GM12891 (cell line): Measurements from ENCODE around the gene GP1BA.

ENCODE experiments used
- DNase-seq: peaks from one replicate; pipeline ENCODE4 v3.0.0; 2011; ENCODE audit warnings: low spot score; ENCODE audit not compliant: insufficient read length
- FAIRE-seq: peaks from 2 replicates; lab custom pipeline; 2011; peaks lifted over from hg19 to GRCh38; lab: Jason Lieb, UNC
- PAX5 ChIP-seq: IDR thresholded peaks from 2 replicates; pipeline ENCODE4 v1.6.1; 2011; ENCODE audit warnings: low read length, moderate library complexity, mild to moderate bottlenecking; ENCODE audit not compliant: insufficient read depth, severe bottlenecking
- POLR2A ChIP-seq: IDR thresholded peaks from 2 replicates; pipeline ENCODE4 v1.6.1; 2011; ENCODE audit warnings: low read depth, low read length, control low read depth
- POLR2AphosphoS5 ChIP-seq: IDR thresholded peaks from 2 replicates; pipeline ENCODE4 v1.6.1; 2011; ENCODE audit warnings: low read depth, low read length, control low read depth
- POU2F2 ChIP-seq: IDR thresholded peaks from 2 replicates; pipeline ENCODE4 v1.6.1; 2011; ENCODE audit warnings: low read depth, mild to moderate bottlenecking, control low read depth, low read length, moderate library complexity
- SPI1 ChIP-seq: IDR thresholded peaks from 2 replicates; pipeline ENCODE4 v1.6.1; 2011; ENCODE audit warnings: low read depth, low read length, control low read depth
- TAF1 ChIP-seq: IDR thresholded peaks from 2 replicates; pipeline ENCODE4 v1.6.1; 2011; ENCODE audit warnings: low read depth, low read length, control low read depth

The GP1BA gene

DNA sequence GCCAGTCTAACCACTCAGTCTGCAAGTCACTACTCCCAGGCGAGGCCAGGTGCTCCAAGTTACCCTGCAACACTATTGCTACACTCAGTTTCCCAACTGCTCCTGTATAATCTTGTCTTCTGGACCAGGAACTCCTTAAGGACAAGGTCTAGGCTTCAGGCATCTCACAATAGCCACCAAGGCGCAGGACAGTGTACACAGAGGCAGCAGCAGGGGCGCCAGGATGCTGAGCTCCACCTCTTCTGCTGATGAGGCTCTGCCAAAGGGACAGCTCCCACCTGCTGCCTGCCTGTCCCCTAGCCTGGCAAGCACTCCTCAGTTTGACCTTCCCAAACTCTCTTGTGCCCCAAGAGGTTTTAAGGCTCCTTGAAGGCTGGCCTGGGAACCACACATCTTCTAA lies 4.4 kb downstream of the GP1BA start:
- DNase-seq: no peak
- no peak for FAIRE-seq
- TF ChIP-seq POLR2A (no peak), POLR2AphosphoS5 (no peak), POU2F2 (no peak), TAF1 (no peak), PAX5 (no peak), SPI1 (no peak)

DNA sequence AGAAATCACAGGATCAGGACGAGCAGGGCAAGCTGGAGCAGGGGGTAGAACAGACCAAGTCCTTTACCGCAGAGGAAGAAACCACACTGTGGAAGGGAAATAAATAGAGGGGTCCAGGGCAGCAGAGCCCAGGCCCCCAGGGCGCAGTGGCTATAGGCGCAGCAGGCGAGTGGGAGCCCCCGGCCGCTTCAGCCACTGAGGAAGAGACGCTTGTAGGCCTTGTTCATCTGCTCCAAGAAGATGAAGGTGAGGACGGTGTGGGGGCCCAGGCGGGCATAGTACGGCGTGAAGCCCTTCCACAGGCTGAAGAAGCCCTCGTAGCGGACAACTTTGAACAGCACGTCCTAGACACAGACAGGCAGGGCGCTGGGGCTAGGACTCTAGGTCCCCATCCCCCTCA lies 5.5 kb downstream of the GP1BA start:
- FAIRE-seq: no peak
- TF ChIP-seq TAF1 (no peak), PAX5 (no peak), POLR2AphosphoS5 (no peak), POLR2A (no peak), SPI1 (no peak)
- DNase-seq: no peak

- TF ChIP-seq TAF1 (no peak), POU2F2 (no peak), PAX5 (no peak), SPI1 (no peak), POLR2A (no peak), POLR2AphosphoS5 (no peak)
- DNase-seq: no peak
- FAIRE-seq: no peak
These were observed 6.0 kb downstream of the GP1BA start for GRCh38 chr17:4938069-4938491.

GRCh38 chr17:4938688-4939545 lies 6.8 kb downstream of the GP1BA start:
- TF ChIP-seq POLR2AphosphoS5: no peak
- TF ChIP-seq PAX5: no peak
- no peak for TF ChIP-seq TAF1
- TF ChIP-seq POLR2A: no peak
- no peak for TF ChIP-seq SPI1
- no peak for TF ChIP-seq POU2F2
- FAIRE-seq: peak; percentile 75
- DNase-seq: no peak

- no peak for TF ChIP-seq PAX5
- TF ChIP-seq SPI1: no peak
- TF ChIP-seq POLR2AphosphoS5: no peak
- no peak for TF ChIP-seq POLR2A
- no peak for TF ChIP-seq POU2F2
- no peak for TF ChIP-seq TAF1
- DNase-seq: no peak
- FAIRE-seq: no peak
These were observed 7.4 kb downstream of the GP1BA start for GRCh38 chr17:4939546-4939795.

DNA sequence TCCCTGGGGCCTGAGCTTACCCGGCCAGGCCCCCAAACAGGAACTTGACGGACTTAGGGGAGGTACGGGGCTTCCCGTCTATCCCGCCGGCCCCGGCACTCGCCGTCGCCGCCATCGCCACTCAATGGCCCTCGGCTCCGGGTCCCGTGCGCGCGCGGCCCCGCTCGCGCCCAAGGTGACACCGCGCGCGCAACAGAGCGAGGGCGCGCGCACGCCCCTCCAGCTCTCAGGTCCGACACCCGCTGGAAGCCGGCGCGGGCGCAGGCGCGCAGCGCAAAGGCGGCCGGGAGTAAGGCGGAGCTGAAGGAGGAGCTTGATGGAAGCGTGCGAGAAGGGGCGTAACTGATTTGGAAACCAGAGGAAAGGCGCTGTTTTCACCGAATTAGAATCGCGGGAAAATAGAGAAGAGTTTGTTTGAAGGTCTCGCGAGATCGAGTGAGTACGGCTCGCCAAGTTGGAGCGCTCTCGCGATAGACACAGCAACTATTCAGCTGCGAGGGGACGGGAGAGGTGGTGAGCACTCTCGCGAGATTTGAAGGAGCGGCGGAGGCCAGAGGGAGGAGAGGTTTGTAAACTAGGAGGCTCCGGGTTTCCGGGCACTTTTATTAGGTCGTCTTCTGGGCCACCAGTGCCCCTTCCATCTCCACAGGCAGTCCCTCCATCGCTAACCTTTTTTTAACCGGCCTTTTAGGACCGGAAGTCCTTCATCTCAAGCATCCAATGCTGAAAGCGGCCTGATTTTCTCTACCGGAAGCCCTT lies 7.9 kb downstream of the GP1BA start, which contains the start of the genes RNF167 and SLC25A11:
Gene RNF167 (plus strand): TSS at position 473 of the 759 bp plus-strand sequence. CDS start 642 bp downstream, outside the sequence.
Gene SLC25A11 (minus strand): TSS at position 251 of the 759 bp plus-strand sequence. CDS start 136 bp downstream, at position 115.
- TF ChIP-seq POU2F2 (no peak), PAX5 (no peak), POLR2AphosphoS5 (peak; percentile 64; the same call in 1 of the 2 replicates), POLR2A (peak; percentile 80), TAF1 (peak; percentile 87), SPI1 (no peak)
- DNase-seq (peak; percentile 92), FAIRE-seq (peak; percentile 100)

DNA sequence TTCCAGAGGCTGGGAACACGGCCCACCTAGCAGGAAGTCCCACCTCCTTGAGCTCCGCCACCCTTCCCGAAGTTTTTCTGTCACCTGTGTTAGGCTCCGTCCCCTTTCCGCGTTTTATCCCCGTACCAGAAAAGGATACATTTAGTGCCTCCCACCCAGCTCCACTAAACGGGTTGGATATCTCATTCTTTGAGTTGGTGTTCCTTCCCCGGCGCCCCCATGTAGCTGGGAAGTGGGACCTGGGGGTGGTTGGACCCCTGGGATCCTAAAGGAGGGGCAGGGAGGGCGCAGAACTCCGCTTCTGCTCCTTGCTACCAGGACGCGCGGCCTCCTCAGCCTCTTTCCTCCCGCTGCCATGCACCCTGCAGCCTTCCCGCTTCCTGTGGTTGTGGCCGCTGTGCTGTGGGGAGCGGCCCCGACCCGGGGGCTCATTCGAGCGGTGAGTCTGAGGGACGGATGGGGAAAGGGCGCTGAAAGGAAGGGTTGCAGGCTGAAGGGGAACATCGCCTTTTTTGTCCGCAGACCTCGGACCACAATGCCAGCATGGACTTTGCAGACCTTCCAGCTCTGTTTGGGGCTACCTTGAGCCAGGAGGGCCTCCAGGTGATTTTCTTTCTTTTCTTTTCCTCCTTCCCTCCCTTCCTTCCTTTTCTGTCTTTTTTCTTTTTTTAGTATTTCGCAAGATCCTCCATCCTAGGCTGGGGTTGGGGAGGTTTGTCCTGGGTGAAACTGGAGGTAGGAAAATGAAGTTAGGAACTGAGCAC lies 8.7 kb downstream of the GP1BA start:
- DNase-seq (no peak), FAIRE-seq (peak; percentile 76)
- no peak for TF ChIP-seq PAX5
- no peak; the same call in 1 of the 2 replicates for TF ChIP-seq POU2F2
- no peak for TF ChIP-seq SPI1
- no peak; the same call in 1 of the 2 replicates for TF ChIP-seq POLR2AphosphoS5
- no peak for TF ChIP-seq TAF1
- TF ChIP-seq POLR2A: no peak

DNA sequence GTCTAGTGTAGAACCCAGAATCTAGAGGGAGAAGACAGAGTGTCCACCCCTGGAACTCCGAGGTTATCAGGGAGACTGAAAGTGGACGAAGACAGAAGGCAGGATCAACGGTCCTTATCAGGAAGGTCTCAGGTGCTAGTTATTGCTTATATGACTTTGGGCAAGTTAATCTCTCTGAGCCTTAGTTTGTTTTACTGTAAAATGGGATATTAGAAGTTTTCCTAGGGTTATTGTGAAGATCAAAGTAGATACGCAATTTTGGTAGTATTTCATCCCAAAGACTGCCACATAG lies 9.2 kb downstream of the GP1BA start:
- FAIRE-seq: peak; percentile 16
- TF ChIP-seq SPI1 (no peak), POU2F2 (no peak), PAX5 (no peak), POLR2A (no peak), TAF1 (no peak), POLR2AphosphoS5 (no peak)
- DNase-seq: no peak

DNA sequence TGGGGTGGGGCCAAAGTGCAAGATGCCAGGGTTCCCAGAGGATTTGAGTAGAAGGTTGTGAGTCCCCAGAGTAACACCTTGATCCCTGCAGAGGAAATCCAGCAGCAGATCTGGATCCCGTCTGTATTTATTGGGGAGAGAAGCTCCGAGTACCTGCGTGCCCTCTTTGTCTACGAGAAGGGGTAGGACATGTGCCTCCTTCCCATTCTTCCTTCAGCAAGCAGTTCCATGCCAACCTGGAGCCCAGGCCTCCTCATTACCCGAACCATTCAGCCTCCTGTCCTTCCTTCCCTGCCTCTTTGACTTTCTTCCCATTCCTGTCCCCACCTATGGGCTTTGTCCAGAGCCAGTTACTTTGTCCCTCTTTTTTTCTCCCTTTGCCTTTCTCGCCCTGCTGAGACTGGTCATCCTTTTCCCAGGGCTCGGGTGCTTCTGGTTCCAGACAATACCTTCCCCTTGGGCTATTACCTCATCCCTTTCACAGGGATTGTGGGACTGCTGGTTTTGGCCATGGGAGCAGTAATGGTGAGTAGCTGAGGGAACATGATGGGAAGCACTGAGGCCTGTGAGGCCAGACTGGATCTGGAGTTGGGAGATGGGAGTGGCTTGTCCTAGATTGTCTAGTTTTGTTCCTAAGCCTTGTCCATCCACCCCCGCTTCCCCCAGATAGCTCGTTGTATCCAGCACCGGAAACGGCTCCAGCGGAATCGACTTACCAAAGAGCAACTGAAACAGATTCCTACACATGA lies 10.9 kb downstream of the GP1BA start:
- TF ChIP-seq PAX5 (no peak), POLR2AphosphoS5 (peak; percentile 50), SPI1 (no peak), TAF1 (no peak), POU2F2 (0 out of 2 replicates have a peak, but pooled peaks have one; percentile 9), POLR2A (peak; percentile 59)
- no peak for FAIRE-seq

More for the DNA sequence above, 10.9 kb downstream of the GP1BA start:
- no peak for DNase-seq
